Liver (tissue), 9 donors: ENCODE data around the gene KRTAP1-1. TPM values are rescaled to one million over a fixed set of nuclear protein-coding genes. Genes with fewer than 3 reads are reported as not detected.

Experiments
- DNase-seq: peaks from one replicate; pipeline ENCODE4 v3.0.0-alpha.2; 2017; ENCODE audit warnings: low spot score
- H3K27ac ChIP-seq, 2 donors: one replicate each; pipeline ENCODE4 v1.7.0; 2013; ENCODE audit warnings: inconsistent platforms in 2 of 2, low read length in 2 of 2, control low read depth in 1 of 2, low read depth in 1 of 2, mild to moderate bottlenecking in 1 of 2
- H3K27me3 ChIP-seq, 4 donors: one replicate each; pipeline versions ENCODE4 v1.6.1 to v1.7.0; 2013; ENCODE audit warnings: low read length in 3 of 4, inconsistent platforms in 1 of 4, mild to moderate bottlenecking in 1 of 4, moderate library complexity in 1 of 4; ENCODE audit not compliant: control insufficient read depth in 4 of 4, insufficient read depth in 4 of 4
- H3K36me3 ChIP-seq, 4 donors: one replicate each; pipeline versions ENCODE4 v1.6.1 to v1.7.0; 2013; ENCODE audit warnings: low read length in 3 of 4, mild to moderate bottlenecking in 3 of 4, low read depth in 1 of 4, moderate library complexity in 1 of 4; ENCODE audit not compliant: control insufficient read depth in 4 of 4, insufficient read depth in 3 of 4
- H3K4me1 ChIP-seq, 4 donors: one replicate each; pipeline versions ENCODE4 v1.6.1 to v1.7.0; 2013; ENCODE audit warnings: low read length in 3 of 4, mild to moderate bottlenecking in 3 of 4, moderate library complexity in 1 of 4; ENCODE audit not compliant: control insufficient read depth in 4 of 4, insufficient read depth in 4 of 4
- H3K4me3 ChIP-seq, 3 donors: one replicate each; pipeline versions ENCODE4 v1.6.1 to v1.7.0; 2013; ENCODE audit warnings: low read length in 3 of 3, control low read depth in 1 of 3, low read depth in 1 of 3, mild to moderate bottlenecking in 1 of 3
- H3K9ac ChIP-seq, 2 donors: one replicate each; pipeline ENCODE4 v1.7.0; 2013; ENCODE audit warnings: low read length in 2 of 2, mild to moderate bottlenecking in 2 of 2, moderate library complexity in 2 of 2, control low read depth in 1 of 2, low read depth in 1 of 2
- H3K9me3 ChIP-seq, 4 donors: one replicate each; pipeline versions ENCODE4 v1.6.1 to v1.7.0; 2013; ENCODE audit warnings: low read length in 3 of 4; ENCODE audit not compliant: control insufficient read depth in 4 of 4
- CTCF ChIP-seq: fragments of 150-350 bp; IDR thresholded peaks from 2 replicates; pipeline ENCODE4 v1.5.1; 2017; ENCODE audit warnings: improper control_type of control experiment, low read depth, low read length; ENCODE audit not compliant: missing input control
- EGR1 ChIP-seq, 2 donors: IDR thresholded peaks; 2 replicates each; pipeline ENCODE4 v1.6.1; 2016 to 2018; ENCODE audit warnings: antibody characterized with exemption in 2 of 2, low read depth in 2 of 2
- FOXA1 ChIP-seq: IDR thresholded peaks from 2 replicates; pipeline ENCODE4 v1.6.1; 2016; ENCODE audit warnings: antibody characterized with exemption
- FOXA2 ChIP-seq: IDR thresholded peaks from 2 replicates; pipeline ENCODE4 v1.6.1; 2016; ENCODE audit warnings: antibody characterized with exemption
- GABPA ChIP-seq, 2 donors: IDR thresholded peaks in 1 of 2; conservative IDR thresholded peaks in 1 of 2; 2 replicates each; pipeline ENCODE4 v1.6.1; 2016; ENCODE audit warnings: antibody characterized with exemption in 2 of 2, mild to moderate bottlenecking in 1 of 2, moderate library complexity in 1 of 2
- HNF4A ChIP-seq, 2 donors: conservative IDR thresholded peaks; 2 replicates each; pipeline ENCODE4 v1.6.1; 2016; ENCODE audit warnings: antibody characterized with exemption in 2 of 2, mild to moderate bottlenecking in 2 of 2
- HNF4G ChIP-seq: IDR thresholded peaks from 2 replicates; pipeline ENCODE4 v1.6.1; 2016; ENCODE audit warnings: antibody characterized with exemption
- JUND ChIP-seq, 2 donors: IDR thresholded peaks; 2 replicates each; pipeline ENCODE4 v1.6.1; 2016; ENCODE audit warnings: antibody characterized with exemption in 2 of 2
- MAX ChIP-seq: IDR thresholded peaks from 2 replicates; pipeline ENCODE4 v1.6.1; 2016; ENCODE audit warnings: antibody characterized with exemption
- NR2F2 ChIP-seq: IDR thresholded peaks from 2 replicates; pipeline ENCODE4 v1.6.1; 2016; ENCODE audit warnings: antibody characterized with exemption
- RAD21 ChIP-seq, 2 donors: IDR thresholded peaks; 2 replicates each; pipeline ENCODE4 v1.6.1; 2016; ENCODE audit warnings: antibody characterized with exemption in 2 of 2, mild to moderate bottlenecking in 2 of 2
- RXRA ChIP-seq, 2 donors: IDR thresholded peaks; 2 replicates each; pipeline ENCODE4 v1.6.1; 2017 to 2018; ENCODE audit warnings: antibody characterized with exemption in 2 of 2, mild to moderate bottlenecking in 1 of 2
- SP1 ChIP-seq: IDR thresholded peaks from 2 replicates; pipeline ENCODE4 v1.6.1; 2018; ENCODE audit warnings: antibody characterized with exemption, mild to moderate bottlenecking
- TAF1 ChIP-seq: conservative IDR thresholded peaks from 2 replicates; pipeline ENCODE4 v1.6.1; 2016; ENCODE audit warnings: antibody characterized with exemption, mild to moderate bottlenecking
- YY1 ChIP-seq: IDR thresholded peaks from 2 replicates; pipeline ENCODE4 v1.6.1; 2016; ENCODE audit warnings: antibody characterized with exemption, mild to moderate bottlenecking
- ZBTB33 ChIP-seq: IDR thresholded peaks from 2 replicates; pipeline ENCODE4 v1.6.1; 2016; ENCODE audit warnings: antibody characterized with exemption
- WGBS: extraction: QIAGEN DNeasy Blood & Tissue Kit; methylation state at CpG from one replicate; pipeline ENCODE4 v1.1.7; 2013; 5-methylcytosine and 5-hydroxymethylcytosine counted together
- polyA plus RNA-seq, 2 donors: library from polyadenylated mRNA; stranded (reverse) in 1 of 2; unstranded in 1 of 2; fragments of 200-250 nt in 1 of 2; fragments of >200 nt in 1 of 2; fragmentation: Nextera tagmentation in 1 of 2; extraction: Ambion mirVana in 1 of 2; gene quantifications; one replicate each; pipeline versions ENCODE4 v1.2.1 to v1.2.3, GENCODE V29; 2013 to 2015
- total RNA-seq, 2 donors: library from RNA; depleted of rRNA; stranded (reverse); fragments of >200 nt; gene quantifications; one replicate each; pipeline ENCODE4 v1.2.3, GENCODE V29; 2014
- TF ChIP-seq, protein P1 (sequence below): IDR thresholded peaks from 2 replicates; pipeline ENCODE4 v1.6.1; 2016; ENCODE audit warnings: antibody characterized with exemption
- TF ChIP-seq, protein P2 (sequence below): IDR thresholded peaks from 2 replicates; pipeline ENCODE4 v1.6.1; 2016; ENCODE audit warnings: antibody characterized with exemption, mild to moderate bottlenecking
- donor health status: healthy.
- donor health status: healthy.
- donor health status: healthy.
- donor health status: healthy.
- donor health status: healthy.

KRTAP1-1 gene
- total and polyA plus RNA-seq, 4 donors = not detected

DNA sequence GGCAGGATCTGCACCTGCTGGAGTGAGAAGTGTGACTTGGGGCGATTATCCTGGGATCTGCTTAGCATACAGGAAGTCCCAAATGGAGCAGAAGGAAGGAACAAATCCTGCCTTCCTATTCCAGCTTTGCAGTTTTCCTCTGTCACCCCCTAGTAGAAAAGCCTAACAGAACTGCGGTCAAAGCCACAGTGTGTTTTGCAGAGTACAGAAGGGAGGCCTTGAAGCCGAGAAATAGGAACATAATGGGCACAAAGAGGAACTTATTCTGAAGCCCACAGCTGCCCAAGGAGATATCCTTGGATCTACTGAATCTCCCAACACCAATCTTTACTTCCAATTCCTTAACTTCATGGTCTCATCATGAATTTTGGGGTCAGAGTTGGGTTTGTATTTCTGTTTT, 22.7 kb downstream of the KRTAP1-1 start:
- H3K9ac ChIP-seq = no peak overlapping the region
- TF ChIP-seq MAX (no peak), GABPA (IDR thresholded peaks at IDR 0.05 in 1 of 2, conservative IDR thresholded peaks at IDR 0.05 in 1 of 2) (no peak), EGR1 (IDR thresholded peaks at IDR 0.05; ENCODE audit: low read depth in 2 of 2) (no peak), RXRA (IDR thresholded peaks at IDR 0.05) (no peak), NR2F2 (no peak), TAF1 (no peak), ZBTB33 (no peak), YY1 (no peak), RAD21 (IDR thresholded peaks at IDR 0.05) (no peak), FOXA2 (no peak), FOXA1 (no peak), HNF4G (no peak), SP1 (no peak), HNF4A (conservative IDR thresholded peaks at IDR 0.05) (no peak), CTCF (no peak), JUND (IDR thresholded peaks at IDR 0.05) (no peak)
- TF ChIP-seq, protein P1, sequence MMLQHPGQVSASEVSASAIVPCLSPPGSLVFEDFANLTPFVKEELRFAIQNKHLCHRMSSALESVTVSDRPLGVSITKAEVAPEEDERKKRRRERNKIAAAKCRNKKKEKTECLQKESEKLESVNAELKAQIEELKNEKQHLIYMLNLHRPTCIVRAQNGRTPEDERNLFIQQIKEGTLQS = no peak
- TF ChIP-seq, protein P2, sequence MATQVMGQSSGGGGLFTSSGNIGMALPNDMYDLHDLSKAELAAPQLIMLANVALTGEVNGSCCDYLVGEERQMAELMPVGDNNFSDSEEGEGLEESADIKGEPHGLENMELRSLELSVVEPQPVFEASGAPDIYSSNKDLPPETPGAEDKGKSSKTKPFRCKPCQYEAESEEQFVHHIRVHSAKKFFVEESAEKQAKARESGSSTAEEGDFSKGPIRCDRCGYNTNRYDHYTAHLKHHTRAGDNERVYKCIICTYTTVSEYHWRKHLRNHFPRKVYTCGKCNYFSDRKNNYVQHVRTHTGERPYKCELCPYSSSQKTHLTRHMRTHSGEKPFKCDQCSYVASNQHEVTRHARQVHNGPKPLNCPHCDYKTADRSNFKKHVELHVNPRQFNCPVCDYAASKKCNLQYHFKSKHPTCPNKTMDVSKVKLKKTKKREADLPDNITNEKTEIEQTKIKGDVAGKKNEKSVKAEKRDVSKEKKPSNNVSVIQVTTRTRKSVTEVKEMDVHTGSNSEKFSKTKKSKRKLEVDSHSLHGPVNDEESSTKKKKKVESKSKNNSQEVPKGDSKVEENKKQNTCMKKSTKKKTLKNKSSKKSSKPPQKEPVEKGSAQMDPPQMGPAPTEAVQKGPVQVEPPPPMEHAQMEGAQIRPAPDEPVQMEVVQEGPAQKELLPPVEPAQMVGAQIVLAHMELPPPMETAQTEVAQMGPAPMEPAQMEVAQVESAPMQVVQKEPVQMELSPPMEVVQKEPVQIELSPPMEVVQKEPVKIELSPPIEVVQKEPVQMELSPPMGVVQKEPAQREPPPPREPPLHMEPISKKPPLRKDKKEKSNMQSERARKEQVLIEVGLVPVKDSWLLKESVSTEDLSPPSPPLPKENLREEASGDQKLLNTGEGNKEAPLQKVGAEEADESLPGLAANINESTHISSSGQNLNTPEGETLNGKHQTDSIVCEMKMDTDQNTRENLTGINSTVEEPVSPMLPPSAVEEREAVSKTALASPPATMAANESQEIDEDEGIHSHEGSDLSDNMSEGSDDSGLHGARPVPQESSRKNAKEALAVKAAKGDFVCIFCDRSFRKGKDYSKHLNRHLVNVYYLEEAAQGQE = no peak
- H3K4me1 ChIP-seq = no peaks in the 10 kb centered on the region
- no peak overlapping the region for H3K4me3 ChIP-seq
- 82% methylated on average over 3 of the region's 3 CpGs for WGBS
- H3K9me3 ChIP-seq = peaks cover 0 to 9% (median 2%) of the 10 kb centered on the region in 4 donors
- no peak for DNase-seq
- H3K27me3 ChIP-seq = peaks cover 0 to 4% (median 0%) of the 10 kb centered on the region in 4 donors
- no peaks in the 10 kb centered on the region for H3K36me3 ChIP-seq
- H3K27ac ChIP-seq = no peak overlapping the region
